D721Med (cell line): ENCODE results near the gene UBR1.
"Not testable (repeated sequence)": the region's sequence is repeated elsewhere in the genome, so short reads cannot be mapped to it uniquely, and the experiment has no call there.

Experiments used
- DNase-seq: peaks from one replicate; pipeline ENCODE4 v3.0.0; 2011; ENCODE audit warnings: low spot score; ENCODE audit not compliant: insufficient read length
- FAIRE-seq: peaks from 2 replicates; lab custom pipeline; 2011; peaks lifted over from hg19 to GRCh38; lab: Jason Lieb, UNC
- TF ChIP-seq, protein P1 (sequence below): IDR thresholded peaks from 2 replicates; pipeline ENCODE4 v1.5.1; 2012; ENCODE audit warnings: mild to moderate bottlenecking, control low read depth; ENCODE audit not compliant: insufficient read depth; ENCODE audit errors: missing control alignments

UBR1 gene

DNA sequence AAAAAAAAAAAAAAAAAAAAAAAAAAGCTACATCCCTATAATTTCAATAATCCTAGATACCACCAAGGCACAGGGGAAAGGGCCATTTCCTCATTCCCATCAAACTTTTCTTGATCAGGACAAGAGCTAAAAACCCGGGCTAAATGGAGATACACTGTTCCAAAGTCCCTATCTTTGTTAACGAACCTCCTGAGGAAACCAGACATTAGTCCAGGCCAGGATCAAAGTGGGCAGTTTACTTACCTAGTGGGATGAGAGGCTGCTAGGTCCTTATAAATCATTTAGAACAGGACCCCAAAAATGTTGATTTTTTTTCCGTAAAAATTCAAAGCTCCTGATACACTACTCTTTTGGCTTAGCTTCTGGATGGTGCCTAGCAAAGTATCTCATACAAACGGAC lies 35.6 kb downstream of the UBR1 start:
- TF ChIP-seq, protein P1, sequence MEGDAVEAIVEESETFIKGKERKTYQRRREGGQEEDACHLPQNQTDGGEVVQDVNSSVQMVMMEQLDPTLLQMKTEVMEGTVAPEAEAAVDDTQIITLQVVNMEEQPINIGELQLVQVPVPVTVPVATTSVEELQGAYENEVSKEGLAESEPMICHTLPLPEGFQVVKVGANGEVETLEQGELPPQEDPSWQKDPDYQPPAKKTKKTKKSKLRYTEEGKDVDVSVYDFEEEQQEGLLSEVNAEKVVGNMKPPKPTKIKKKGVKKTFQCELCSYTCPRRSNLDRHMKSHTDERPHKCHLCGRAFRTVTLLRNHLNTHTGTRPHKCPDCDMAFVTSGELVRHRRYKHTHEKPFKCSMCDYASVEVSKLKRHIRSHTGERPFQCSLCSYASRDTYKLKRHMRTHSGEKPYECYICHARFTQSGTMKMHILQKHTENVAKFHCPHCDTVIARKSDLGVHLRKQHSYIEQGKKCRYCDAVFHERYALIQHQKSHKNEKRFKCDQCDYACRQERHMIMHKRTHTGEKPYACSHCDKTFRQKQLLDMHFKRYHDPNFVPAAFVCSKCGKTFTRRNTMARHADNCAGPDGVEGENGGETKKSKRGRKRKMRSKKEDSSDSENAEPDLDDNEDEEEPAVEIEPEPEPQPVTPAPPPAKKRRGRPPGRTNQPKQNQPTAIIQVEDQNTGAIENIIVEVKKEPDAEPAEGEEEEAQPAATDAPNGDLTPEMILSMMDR: no peak
- FAIRE-seq (no peak), DNase-seq (no peak)

DNA sequence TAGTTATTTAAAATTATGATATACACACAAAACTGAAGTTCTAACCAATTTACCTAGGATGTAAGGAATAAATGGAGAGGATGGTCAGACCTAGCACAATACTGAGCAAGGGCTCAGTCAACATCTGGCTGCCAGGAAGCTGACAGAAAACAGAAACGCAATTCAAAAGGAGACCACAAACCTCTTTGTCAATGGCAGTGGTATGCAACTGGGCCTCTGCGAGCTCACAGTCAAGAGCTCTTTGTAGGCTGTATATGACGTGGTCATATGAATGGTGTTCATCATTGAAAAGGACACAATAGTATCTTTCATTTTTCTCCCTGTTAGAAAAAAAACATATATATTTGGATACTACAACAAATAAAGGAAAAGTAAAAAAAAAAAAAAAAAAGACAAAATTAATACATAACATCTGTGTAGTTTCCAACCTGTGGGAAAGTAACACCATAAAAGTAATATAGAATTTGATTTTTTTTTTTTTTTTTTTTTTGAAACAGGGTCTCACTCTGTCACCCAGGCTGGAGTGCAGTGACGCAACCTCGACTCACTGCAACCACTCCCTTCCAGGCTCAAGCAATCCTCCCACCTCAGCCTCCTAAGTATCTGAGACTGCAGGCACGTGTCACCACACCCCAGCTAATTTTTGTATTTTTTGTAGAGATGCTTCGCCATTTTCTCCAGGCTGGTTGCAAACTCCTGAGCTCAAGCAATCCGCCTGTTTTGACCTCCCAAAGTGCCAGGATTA lies 37.9 kb downstream of the UBR1 start:
- no peak for FAIRE-seq
- TF ChIP-seq, protein P1: no peak
- DNase-seq: no peak

DNA sequence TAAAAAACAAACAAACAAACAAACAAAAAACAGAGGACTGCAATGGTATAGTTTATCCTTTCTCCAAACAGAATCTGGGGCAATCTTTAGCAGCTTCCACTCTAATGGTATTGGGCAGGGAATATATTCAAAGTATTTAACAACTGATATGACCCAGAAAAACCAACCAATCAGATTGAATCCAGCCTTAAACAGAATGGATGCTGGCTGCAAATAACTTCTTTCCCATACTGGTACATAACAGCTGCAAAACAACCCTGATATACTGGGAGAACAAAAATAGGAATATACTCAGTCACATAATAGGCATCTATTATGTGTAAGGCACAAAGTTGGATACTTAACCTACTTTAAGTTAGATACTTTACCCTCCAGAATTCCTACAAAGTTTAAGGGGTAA lies 49.1 kb downstream of the UBR1 start:
- DNase-seq (no peak), FAIRE-seq (no peak)
- TF ChIP-seq, protein P1: no peak

DNA sequence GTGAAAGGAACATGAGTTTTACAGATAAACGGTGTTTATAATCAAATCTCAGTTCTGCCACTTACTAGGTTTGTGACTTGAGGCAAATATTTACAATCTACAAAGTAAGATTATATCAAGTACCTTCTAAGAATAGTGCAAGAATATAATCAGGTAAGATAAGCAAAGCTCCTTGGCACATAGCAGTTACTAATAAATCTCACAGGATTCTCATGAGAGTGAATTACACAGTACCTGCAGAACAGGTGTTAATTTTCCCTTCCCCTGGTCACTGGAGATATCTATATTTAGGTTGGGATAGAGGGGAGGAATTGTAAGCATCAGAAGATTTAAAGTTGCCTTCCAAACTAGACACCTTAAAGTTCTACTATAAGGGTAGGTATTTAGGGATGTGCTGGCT lies 53.0 kb downstream of the UBR1 start:
- DNase-seq (no peak), FAIRE-seq (no peak)
- TF ChIP-seq, protein P1: no peak

DNA sequence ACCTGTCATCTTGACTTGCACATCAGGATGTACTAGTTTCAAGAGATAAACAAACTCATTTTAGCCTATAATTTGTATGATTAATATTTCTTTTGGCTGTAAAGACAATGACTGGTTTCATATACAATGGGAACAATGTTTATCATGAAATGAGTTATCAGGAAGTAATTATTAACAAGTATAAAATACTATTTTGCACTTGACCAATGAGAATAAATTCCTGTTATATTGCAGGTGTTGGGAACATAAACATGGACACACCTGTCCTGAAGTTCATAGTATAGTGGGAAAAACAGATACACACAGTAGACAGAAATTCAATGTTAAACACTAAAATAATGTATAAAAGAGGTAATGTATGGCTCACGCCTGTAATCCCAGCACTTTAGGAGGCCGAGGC lies 56.9 kb downstream of the UBR1 start:
- FAIRE-seq: no peak
- no peak for DNase-seq
- TF ChIP-seq, protein P1: no peak

DNA sequence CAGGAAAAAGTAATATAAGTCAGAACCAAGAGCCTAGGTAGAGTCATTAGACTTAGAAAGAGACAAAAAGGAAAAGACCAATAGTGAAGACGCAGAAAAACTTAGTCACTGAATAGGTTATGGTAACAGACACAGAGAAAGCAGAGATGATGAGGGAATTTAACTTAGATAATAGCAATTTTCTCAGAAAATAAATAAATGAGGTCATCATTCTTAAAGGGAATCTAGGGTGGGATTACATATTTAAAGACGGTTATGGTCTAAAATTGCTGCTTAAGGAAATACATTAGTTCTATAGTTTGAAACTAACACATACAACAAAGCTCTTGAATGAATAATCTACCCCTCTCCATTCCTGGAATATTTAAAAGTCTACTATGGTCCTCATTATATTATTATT lies 59.4 kb downstream of the UBR1 start:
- FAIRE-seq (no peak), DNase-seq (no peak)
- TF ChIP-seq, protein P1: no peak

DNA sequence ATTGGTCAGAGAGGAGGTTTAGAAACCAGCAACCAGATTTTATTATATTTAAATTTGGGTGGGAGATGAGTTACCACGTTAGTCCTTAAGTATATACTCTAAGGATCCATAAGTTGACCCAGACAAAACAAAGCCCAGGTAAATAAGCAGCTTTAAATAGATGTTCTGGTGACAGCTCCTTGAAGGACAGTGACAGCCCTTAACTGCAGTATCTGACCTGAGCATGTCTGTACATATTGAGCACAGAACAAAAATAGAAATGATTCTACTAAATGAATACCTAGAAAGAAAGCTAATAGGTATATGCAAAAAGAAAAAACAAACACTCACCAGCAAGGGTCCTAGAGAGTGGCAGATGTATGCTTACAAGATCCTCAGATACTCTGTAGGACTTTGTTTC lies 63.0 kb downstream of the UBR1 start:
- FAIRE-seq (no peak), DNase-seq (no peak)
- TF ChIP-seq, protein P1: no peak

DNA sequence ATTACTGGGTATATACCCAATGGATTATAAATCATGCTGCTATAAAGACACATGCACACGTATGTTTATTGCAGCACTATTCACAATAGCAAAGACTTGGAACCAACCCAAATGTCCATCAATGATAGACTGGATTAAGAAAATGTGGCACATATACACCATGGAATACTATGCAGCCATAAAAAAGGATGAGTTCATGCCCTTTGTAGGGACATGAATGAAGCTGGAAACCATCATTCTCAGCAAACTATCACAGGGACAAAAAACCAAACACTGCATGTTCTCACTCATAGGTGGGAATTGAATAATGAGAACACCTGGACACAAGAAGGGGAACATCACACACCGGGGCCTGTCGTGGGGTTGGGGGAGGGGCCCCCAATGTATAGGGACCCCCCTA lies 64.8 kb downstream of the UBR1 start:
- not testable (repeated sequence) for DNase-seq, FAIRE-seq

DNA sequence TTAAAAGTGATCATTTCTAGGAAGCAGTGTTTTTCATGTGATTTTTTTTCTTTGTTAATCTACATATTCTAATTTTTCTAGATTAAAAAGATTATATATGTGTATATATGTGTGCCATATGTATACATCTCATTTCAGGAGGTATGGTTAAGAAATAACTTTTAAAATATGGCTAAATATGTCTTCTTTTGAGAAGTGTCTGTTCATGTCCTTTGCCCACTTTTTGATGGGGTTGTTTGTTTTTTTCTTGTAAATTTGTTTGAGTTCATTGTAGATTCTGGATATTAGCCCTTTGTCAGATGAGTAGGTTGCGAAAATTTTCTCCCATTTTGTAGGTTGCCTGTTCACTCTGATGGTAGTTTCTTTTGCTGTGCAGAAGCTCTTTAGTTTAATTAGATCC lies 70.6 kb downstream of the UBR1 start:
- not testable (repeated sequence) for DNase-seq, FAIRE-seq
